ENCODE data around the gene FOXF2. TPM values are rescaled to one million over a fixed set of nuclear protein-coding genes. Genes with fewer than 3 reads are reported as not detected.

The FOXF2 gene
- total and polyA plus RNA-seq, 7 donors, result 0.07 to 0.54 (median 0.17) TPM

DNA sequence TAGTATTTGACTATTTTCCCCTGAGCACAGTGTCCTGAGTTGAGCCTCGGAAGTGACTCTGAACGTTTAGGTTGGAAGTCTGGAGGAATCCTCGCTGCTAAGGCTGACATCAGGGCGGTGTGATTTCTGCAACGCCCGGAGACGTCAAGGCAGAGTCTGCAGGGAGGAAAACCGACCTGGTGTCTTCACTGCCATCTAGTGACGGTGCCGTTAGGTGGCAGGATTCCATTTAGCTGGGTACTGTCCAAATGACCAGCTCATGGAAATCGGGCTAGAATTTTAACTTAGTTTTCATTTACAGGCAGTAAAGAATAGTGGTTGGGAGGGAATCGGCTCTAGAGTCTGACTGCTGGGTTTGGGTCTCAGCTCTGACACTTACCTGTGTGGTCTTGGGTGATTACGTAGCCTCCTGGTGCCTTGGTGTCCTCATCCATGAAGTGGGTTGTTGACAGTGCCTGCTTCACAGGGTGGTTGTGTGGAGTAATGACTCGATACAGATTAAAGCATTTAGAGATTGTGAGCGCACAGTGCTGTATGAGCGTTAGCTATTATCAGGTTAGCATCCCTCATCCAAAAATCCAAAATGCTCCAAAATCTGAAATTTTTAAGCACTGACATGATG, 35.0 kb downstream of the FOXF2 start:
- Histone ChIP-seq H3K27ac (no peak overlapping the region), H3K27me3 (ENCODE audit: insufficient read depth in 3 of 3, low read length in 2 of 3) (peaks cover 0 to 4% (median 2%) of the 10 kb centered on the region in 3 donors), H3K36me3 (ENCODE audit: insufficient read depth in 1 of 2, low read depth in 1 of 2) (no peaks in the 10 kb centered on the region), H3K4me3 (no peak overlapping the region), H3K4me1 (no peaks in the 10 kb centered on the region), H3K9me3 (no peaks in the 10 kb centered on the region)
- intact Hi-C loops (cut with DNase I), result no loop called here
- WGBS, 3 donors, result 26 to 28% (median 26%) methylated on average over 16 of the region's 16 CpGs
- TF ChIP-seq, protein P1, sequence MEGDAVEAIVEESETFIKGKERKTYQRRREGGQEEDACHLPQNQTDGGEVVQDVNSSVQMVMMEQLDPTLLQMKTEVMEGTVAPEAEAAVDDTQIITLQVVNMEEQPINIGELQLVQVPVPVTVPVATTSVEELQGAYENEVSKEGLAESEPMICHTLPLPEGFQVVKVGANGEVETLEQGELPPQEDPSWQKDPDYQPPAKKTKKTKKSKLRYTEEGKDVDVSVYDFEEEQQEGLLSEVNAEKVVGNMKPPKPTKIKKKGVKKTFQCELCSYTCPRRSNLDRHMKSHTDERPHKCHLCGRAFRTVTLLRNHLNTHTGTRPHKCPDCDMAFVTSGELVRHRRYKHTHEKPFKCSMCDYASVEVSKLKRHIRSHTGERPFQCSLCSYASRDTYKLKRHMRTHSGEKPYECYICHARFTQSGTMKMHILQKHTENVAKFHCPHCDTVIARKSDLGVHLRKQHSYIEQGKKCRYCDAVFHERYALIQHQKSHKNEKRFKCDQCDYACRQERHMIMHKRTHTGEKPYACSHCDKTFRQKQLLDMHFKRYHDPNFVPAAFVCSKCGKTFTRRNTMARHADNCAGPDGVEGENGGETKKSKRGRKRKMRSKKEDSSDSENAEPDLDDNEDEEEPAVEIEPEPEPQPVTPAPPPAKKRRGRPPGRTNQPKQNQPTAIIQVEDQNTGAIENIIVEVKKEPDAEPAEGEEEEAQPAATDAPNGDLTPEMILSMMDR (IDR thresholded peaks at IDR 0.05), result peak; percentile 43
- ATAC-seq, result peak in 3 of 4 donors; percentile 58 to 65 (median 63)
- DNase-seq, result peak in 1 of 2 donors; percentile 28

DNA sequence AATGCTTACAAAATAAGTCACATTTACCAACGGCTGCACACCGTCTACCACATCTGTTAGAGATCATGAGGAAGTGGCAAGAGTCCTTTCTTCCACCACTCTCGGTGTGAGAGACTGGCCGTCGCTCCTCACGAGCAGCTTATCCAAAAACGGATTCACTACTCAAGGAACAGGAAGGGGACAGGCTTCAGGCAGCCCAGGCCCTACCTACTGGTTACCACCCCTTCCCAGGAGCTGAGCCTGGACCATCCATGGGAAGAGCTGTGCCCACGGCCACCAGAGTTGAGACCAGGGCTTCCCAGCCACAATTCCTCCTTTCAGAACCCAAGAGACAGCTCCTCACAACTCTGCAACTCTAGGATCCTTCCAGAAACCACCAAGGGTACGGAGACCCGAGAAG, 37.0 kb downstream of the FOXF2 start:
- Histone ChIP-seq H3K4me3 (no peak overlapping the region), H3K4me1 (no peaks in the 10 kb centered on the region), H3K27me3 (ENCODE audit: insufficient read depth in 3 of 3, low read length in 2 of 3) (peaks cover 0 to 4% (median 2%) of the 10 kb centered on the region in 3 donors), H3K36me3 (ENCODE audit: insufficient read depth in 1 of 2, low read depth in 1 of 2) (no peaks in the 10 kb centered on the region), H3K27ac (no peak overlapping the region), H3K9me3 (no peaks in the 10 kb centered on the region)
- no peak for DNase-seq
- intact Hi-C loops (cut with DNase I), result no loop called here
- 61 to 72% (median 63%) methylated on average over 10 of the region's 10 CpGs for WGBS, 3 donors
- no peak for ATAC-seq
- TF ChIP-seq, protein P1 (IDR thresholded peaks at IDR 0.05), result no peak

DNA sequence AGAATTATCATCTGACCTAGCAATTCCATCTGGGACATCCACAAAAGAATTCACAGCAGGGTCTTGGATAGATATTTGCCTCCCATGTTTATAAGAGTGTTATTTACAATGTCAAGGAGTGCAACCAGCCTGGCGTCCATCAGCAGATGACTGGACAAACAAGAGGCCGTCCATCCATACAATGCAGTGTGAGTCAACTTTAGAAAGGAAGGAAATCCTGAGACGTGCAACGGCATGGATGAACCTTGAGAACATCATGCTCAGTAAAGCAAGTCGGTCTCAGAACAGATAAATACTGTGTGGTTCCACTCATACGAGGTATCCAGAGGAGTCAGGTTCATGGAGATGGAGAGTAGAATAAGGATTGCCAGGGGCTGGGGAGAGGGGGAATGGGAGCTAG, 46.4 kb downstream of the FOXF2 start:
- intact Hi-C loops (cut with DNase I), result loop anchor here in 1 of 2 donors (10.0 kb wide), 1 partner anchor 711 kb away; no protein-coding TSS in a partner anchor
- H3K27me3 ChIP-seq (ENCODE audit: insufficient read depth in 3 of 3, low read length in 2 of 3), result peaks cover 0 to 20% (median 0%) of the 10 kb centered on the region in 3 donors
- H3K27ac ChIP-seq, result no peak overlapping the region
- H3K4me1 ChIP-seq, result no peaks in the 10 kb centered on the region
- H3K4me3 ChIP-seq, result no peak overlapping the region
- no peaks in the 10 kb centered on the region for H3K9me3 ChIP-seq
- no peaks in the 10 kb centered on the region for H3K36me3 ChIP-seq (ENCODE audit: insufficient read depth in 1 of 2, low read depth in 1 of 2)
- TF ChIP-seq, protein P1 (IDR thresholded peaks at IDR 0.05), result no peak
- DNase-seq, result no peak
- WGBS, 3 donors, result 53 to 54% (median 54%) methylated on average over 6 of the region's 6 CpGs
- ATAC-seq, result no peak

DNA sequence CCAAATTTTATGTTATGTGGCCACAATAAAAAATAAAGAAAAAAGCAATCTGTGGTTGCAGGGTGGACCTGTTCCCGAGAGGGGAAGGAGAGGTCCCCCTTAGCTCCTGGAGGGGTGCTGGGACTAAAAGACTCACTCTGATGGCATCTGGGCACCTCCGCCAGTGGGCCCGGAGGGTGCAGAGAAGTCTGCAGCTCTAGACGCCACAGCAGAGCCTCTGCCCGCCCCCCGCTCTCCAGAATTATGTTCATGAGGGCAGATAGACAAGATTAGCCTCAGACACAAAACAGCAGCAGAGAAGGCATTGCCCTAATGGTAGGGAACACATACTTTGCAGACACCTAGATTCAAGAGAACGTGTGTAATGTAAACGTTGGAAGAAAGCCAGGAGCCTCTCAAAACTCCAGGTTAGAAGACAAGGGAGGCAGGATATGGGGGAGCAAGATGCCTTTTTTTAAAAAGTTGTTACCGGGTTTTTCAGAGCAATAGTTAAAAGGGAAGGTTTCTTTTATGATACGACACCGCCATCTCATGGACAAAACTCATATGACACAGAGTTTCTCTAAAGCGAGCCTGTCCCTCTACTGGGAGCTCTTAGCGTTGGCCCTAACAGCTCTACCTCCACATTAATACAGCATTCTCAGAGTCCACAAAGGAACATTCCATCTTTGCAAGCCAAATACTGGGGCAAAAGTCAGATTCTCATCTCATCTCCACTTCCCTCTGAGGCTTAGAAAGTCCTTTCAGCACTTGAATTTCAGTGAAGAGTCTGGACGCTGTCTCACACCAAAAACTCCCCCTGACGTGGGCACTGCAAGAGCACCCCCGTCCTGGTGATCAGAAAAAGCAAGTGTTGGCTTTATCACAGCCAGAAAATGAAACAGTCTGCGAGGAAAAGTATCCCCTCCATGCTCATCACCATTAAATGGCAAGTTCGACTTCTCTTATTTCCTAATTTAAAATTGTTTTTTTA, 47.2 kb downstream of the FOXF2 start:
- H3K9me3 ChIP-seq, result no peaks in the 10 kb centered on the region
- no peak overlapping the region for H3K4me3 ChIP-seq
- intact Hi-C loops (cut with DNase I), result loop anchor here in 1 of 2 donors (10.0 kb wide), 1 partner anchor 712 kb away; no protein-coding TSS in a partner anchor
- peaks cover 0 to 20% (median 0%) of the 10 kb centered on the region in 3 donors for H3K27me3 ChIP-seq (ENCODE audit: insufficient read depth in 3 of 3, low read length in 2 of 3)
- ATAC-seq, result peak; percentile 61 to 86 (median 70)
- TF ChIP-seq, protein P1 (IDR thresholded peaks at IDR 0.05), result peak; percentile 79
- 29 to 31% (median 30%) methylated on average over 18 of the region's 18 CpGs for WGBS, 3 donors
- H3K4me1 ChIP-seq, result no peaks in the 10 kb centered on the region
- no peak overlapping the region for H3K27ac ChIP-seq
- no peaks in the 10 kb centered on the region for H3K36me3 ChIP-seq (ENCODE audit: insufficient read depth in 1 of 2, low read depth in 1 of 2)
- no peak for DNase-seq
